Activated B cell treated with CpG ODN at 0.5 μM for 24 hours (primary cell): Measurements from ENCODE around the gene GIPC1. TPM values are rescaled to one million over a fixed set of nuclear protein-coding genes. Genes with fewer than 3 reads are reported as not detected.
A peak's percentile ranks its signal among the peaks of the same experiment; 100 is the strongest.

Experiments
- ATAC-seq: fragments of 200-7000 bp; cut with Tn5 transposase; one replicate; pipeline ENCODE4 v1.10.0; 2021; ENCODE audit warnings: low read depth, mild to moderate bottlenecking, moderate library complexity
- CTCF ChIA-PET: fragments of 350-600 bp; sonication (Branson Sonifier 250); formaldehyde crosslinking; loops from one replicate; lab custom pipeline; 2021; ENCODE audit warnings: antibody characterized with exemption; lab: Charles Lee
- POLR2A ChIA-PET: fragments of 350-600 bp; sonication (Branson Sonifier 250); formaldehyde crosslinking; loops from one replicate; lab custom pipeline; 2021; ENCODE audit warnings: antibody characterized with exemption; lab: Charles Lee
- DNase-seq: peaks from one replicate; pipeline ENCODE4 v3.0.0; 2022
- H3K27ac Mint-ChIP-seq: one replicate; pipeline ENCODE4 v1.8.0; 2020; ENCODE audit warnings: mixed read lengths
- H3K27me3 Mint-ChIP-seq: one replicate; pipeline ENCODE4 v1.8.0; 2021; ENCODE audit warnings: mixed read lengths
- H3K36me3 Mint-ChIP-seq: one replicate; pipeline ENCODE4 v1.8.0; 2021; ENCODE audit warnings: low read depth, mixed read lengths
- H3K4me1 Mint-ChIP-seq: one replicate; pipeline ENCODE4 v1.8.0; 2021; ENCODE audit warnings: mixed read lengths
- H3K4me3 Mint-ChIP-seq: one replicate; pipeline ENCODE4 v1.8.0; 2020; ENCODE audit warnings: mild to moderate bottlenecking, mixed read lengths
- H3K9me3 Mint-ChIP-seq: one replicate; pipeline ENCODE4 v1.8.0; 2020; ENCODE audit warnings: mixed read lengths
- intact Hi-C: fragments of 100-400 bp; cut with micrococcal nuclease; formaldehyde crosslinking; loops from one replicate; pipeline ENCODE4 v1.15.1; 2024
- total RNA-seq: library from RNA; stranded (reverse); gene quantifications from 2 replicates; pipeline ENCODE4 v1.2.3, GENCODE V29; 2022
- TF ChIP-seq, protein P1 (sequence below): fragments of 200-600 bp; IDR thresholded peaks from one replicate; pipeline ENCODE4 v1.8.0; 2022; ENCODE audit warnings: antibody characterized with exemption, mild to moderate bottlenecking

GIPC1 gene
- total RNA-seq, 1 donor from 2014 or later, result 15.3 TPM

GRCh38 chr19:14517840-14518505, 22.0 kb upstream of the GIPC1 start, which contains the start of gene DNAJB1:
TSS of gene DNAJB1 (minus strand) at chr19:14518397. CDS start at chr19:14518349, 48 bp downstream.
- peaks cover 65% of the 10 kb centered on the region for H3K4me1 Mint-ChIP-seq
- H3K36me3 Mint-ChIP-seq, result peaks cover 44% of the 10 kb centered on the region
- no peaks in the 10 kb centered on the region for H3K9me3 Mint-ChIP-seq
- peak within 1 kb of the TSS; percentile 95 for H3K27ac Mint-ChIP-seq
- peak; percentile 48 for ATAC-seq
- peak; percentile 78 for DNase-seq
- POLR2A ChIA-PET, result interaction anchor here (0.5 to 3.3 kb wide), 33 partner anchors 10 to 1978 kb away, joined by 3 to 31 read pairs (median 4); partner anchors contain the start of genes ADGRE3, C19orf44, CALR3 and GIPC1
- no peaks in the 10 kb centered on the region for H3K27me3 Mint-ChIP-seq
- CTCF ChIA-PET, result interaction anchor here (0.7 to 1.5 kb wide), 3 partner anchors 32 to 38 kb away, joined by 3 read pairs; no protein-coding TSS in a partner anchor
- H3K4me3 Mint-ChIP-seq, result peak within 1 kb of the TSS; percentile 91
- intact Hi-C loops, result loop anchor here (1.0 to 2.0 kb wide), 5 partner anchors 11 to 171 kb away; partner anchors contain the start of genes GIPC1, NDUFB7 and TECR
- TF ChIP-seq, protein P1, sequence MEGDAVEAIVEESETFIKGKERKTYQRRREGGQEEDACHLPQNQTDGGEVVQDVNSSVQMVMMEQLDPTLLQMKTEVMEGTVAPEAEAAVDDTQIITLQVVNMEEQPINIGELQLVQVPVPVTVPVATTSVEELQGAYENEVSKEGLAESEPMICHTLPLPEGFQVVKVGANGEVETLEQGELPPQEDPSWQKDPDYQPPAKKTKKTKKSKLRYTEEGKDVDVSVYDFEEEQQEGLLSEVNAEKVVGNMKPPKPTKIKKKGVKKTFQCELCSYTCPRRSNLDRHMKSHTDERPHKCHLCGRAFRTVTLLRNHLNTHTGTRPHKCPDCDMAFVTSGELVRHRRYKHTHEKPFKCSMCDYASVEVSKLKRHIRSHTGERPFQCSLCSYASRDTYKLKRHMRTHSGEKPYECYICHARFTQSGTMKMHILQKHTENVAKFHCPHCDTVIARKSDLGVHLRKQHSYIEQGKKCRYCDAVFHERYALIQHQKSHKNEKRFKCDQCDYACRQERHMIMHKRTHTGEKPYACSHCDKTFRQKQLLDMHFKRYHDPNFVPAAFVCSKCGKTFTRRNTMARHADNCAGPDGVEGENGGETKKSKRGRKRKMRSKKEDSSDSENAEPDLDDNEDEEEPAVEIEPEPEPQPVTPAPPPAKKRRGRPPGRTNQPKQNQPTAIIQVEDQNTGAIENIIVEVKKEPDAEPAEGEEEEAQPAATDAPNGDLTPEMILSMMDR, result no peak

DNA sequence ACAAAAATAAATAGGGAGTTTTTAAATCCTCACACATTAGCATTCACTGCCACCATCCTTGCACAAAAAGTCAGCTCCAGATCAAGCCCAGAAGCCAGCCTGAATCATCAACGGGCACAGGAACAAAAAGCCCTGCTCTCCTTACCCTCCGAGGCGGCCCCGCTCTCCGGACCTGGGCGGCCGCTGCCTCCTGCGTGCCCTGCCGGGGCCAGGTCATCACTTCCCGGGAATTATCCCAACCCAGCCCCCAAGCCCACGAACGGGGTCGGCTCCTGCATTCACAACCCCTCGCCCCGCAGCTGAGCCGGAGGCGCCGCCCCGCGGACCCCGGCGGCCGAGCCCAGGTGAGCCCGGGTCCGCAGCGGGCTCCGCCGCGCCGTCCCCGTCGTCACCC, 21.5 kb upstream of the GIPC1 start:
- ChIA-PET POLR2A (interaction anchor here (0.6 to 3.3 kb wide), 12 partner anchors 10 to 268 kb away, joined by 3 to 31 read pairs (median 6); partner anchors contain the start of genes GIPC1, NDUFB7 and TECR), CTCF (interaction anchor here (0.7 to 1.5 kb wide), 3 partner anchors 11 to 37 kb away, joined by 3 read pairs; no protein-coding TSS in a partner anchor)
- intact Hi-C loops, result no loop called here
- Mint-ChIP-seq H3K36me3 (peaks cover 44% of the 10 kb centered on the region), H3K27ac (peak overlapping the region; percentile 74), H3K4me1 (peaks cover 59% of the 10 kb centered on the region), H3K27me3 (no peaks in the 10 kb centered on the region), H3K9me3 (no peaks in the 10 kb centered on the region), H3K4me3 (peak overlapping the region; percentile 89)
- DNase-seq, result no peak
- ATAC-seq, result no peak
- TF ChIP-seq, protein P1, result no peak

GRCh38 chr19:14516746-14517438, 21.0 kb upstream of the GIPC1 start:
- ChIA-PET CTCF (interaction anchor here (0.6 to 1.5 kb wide), 3 partner anchors 10 to 135 kb away, joined by 3 read pairs; partner anchors contain the start of gene ADGRE5), POLR2A (interaction anchor here (0.5 to 3.3 kb wide), 9 partner anchors 13 to 437 kb away, joined by 3 to 31 read pairs (median 9); partner anchors contain the start of genes GIPC1, NDUFB7 and TECR)
- H3K27ac Mint-ChIP-seq, result peak overlapping the region; percentile 74
- no peaks in the 10 kb centered on the region for H3K9me3 Mint-ChIP-seq
- TF ChIP-seq, protein P1, result no peak
- intact Hi-C loops, result no loop called here
- peaks cover 54% of the 10 kb centered on the region for H3K4me1 Mint-ChIP-seq
- peaks cover 44% of the 10 kb centered on the region for H3K36me3 Mint-ChIP-seq
- peak overlapping the region; percentile 89 for H3K4me3 Mint-ChIP-seq
- DNase-seq (no peak), ATAC-seq (no peak)
- H3K27me3 Mint-ChIP-seq, result no peaks in the 10 kb centered on the region

DNA sequence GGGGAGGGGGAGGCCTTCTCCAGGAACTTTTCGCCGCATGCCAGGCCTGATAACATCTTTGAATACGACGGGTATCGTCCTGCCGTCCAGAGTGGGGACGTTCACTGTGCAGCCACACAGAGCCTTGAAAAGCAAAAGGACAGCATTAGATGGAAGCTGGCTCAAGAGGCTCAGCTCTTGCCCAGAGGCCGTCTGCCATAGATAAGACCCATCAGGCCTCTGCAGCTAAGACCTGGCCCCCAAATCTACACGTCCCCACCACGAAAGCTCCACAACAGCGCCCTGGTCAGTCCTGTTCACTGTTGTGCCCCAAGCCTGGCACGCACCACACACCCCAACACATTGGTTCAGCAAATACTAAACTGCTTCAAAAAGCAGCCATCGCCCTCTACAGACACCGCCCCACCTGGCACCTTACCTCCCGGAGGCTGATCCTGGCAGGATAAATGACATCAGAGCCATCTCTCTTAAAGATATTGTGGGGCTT, 20.2 kb upstream of the GIPC1 start:
- Mint-ChIP-seq H3K27ac (peak overlapping the region; percentile 73), H3K36me3 (peaks cover 44% of the 10 kb centered on the region), H3K9me3 (no peaks in the 10 kb centered on the region), H3K4me3 (peak overlapping the region; percentile 89), H3K4me1 (peaks cover 49% of the 10 kb centered on the region), H3K27me3 (no peaks in the 10 kb centered on the region)
- no peak for ATAC-seq
- TF ChIP-seq, protein P1, result no peak
- DNase-seq, result no peak
- CTCF ChIA-PET, result interaction anchor here (0.6 to 1.4 kb wide), 2 partner anchors 9 to 135 kb away, joined by 3 read pairs; partner anchors contain the start of gene ADGRE5
- intact Hi-C loops, result no loop called here
- POLR2A ChIA-PET, result interaction anchor here (0.5 kb wide), 1 partner anchor 437 kb away, joined by 11 read pairs; no protein-coding TSS in a partner anchor
